Ramos (cell line): Measurements from ENCODE around the gene SYTL3.

ENCODE experiments used
- in situ Hi-C: fragments of 300-500 bp; cut with MboI; formaldehyde crosslinking; loops from one replicate; pipeline ENCODE4 v1.14.3; 2022; ENCODE audit warnings: low sequenced_read_pairs; ENCODE audit not compliant: unreplicated experiment

Gene SYTL3

DNA sequence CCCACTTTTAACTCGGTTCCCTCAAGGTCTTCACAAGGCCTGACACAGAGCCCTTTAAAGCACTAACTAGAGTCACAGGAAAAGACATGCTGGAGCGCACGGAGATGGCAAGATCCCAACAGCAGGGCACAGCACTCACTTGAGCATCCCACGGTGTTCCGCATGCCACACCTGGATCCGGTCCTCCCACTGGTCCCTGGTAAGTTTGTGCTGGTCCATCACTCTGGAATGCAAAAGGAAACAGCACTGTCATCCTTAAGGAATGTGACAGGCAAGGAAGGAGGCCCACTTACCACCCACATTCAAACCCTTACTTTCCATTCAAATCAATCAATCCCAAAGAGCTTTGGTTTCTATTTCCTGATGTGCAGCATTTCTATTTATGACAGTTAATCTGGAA is 134.7 kb downstream of the SYTL3 start:
- in situ Hi-C loops = no loop called here

DNA sequence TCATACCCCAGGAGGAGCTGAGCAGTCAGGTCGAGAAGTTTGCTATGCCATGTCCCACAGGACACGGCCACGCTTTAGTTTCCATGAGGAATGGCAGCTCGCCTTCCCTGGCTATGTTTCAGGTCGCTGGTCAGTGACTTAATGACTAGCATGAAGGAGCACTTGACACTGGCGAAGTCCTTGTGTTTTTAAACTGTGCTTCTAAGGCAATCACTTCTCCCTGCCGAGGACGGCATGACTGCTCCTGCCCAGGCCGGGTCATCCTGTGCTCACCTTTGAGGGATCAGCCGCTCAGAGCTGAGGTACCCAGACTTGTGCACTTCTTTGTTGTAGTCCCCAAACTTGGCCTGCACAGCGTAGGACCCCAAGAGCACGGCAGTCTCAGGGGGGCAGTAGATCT is 135.2 kb downstream of the SYTL3 start:
- in situ Hi-C loops = no loop called here

DNA sequence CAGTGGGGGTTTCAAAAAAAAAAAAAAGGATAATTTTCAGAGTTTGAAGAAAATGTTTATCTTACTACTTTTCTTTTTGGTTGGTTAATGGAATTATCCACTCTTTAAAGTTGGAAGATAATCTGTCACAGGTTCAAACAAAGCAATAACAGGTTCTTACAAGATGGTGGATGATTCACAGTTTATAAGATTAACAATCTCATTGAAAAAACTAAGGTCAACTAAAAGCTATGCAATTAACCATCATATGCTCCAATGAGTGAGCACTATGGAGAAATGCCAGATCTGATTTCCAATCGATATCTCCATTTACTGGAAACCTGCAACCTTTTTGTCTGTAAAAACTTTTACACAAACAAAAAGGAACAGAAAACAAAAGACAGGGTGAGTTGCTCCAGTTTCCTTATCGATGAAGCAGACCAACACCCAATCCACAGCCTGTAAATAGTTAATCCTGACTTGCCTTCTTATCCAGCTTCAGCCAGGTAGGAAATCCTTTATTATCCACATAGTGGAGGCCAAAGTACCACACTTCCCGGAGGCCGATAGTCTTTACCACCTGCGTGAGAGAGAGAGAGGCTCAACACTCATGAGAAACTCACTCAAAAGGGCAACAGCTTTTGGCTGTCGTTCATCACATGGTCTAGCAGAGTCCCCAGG is 136.9 kb downstream of the SYTL3 start:
- in situ Hi-C loops = no loop called here

DNA sequence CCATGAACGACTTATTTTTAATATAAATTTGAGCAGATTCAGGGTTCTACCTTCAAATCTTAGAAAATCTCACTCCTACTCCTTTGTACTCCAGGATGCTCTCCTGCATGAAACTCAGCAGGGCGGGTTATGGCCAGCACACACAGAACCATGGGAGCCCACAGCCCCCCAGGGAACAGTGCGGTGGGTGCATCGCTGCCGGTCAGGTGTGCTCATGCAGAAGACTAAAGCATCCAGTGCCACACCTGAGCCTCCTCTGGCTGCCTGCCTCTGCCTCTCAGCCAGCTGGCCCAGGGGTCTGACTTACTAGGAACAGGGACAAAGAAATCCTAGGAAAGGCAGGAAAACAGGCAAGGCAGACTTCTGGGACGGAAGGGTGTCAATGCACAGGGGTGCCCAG is 137.5 kb downstream of the SYTL3 start:
- in situ Hi-C loops = no loop called here

DNA sequence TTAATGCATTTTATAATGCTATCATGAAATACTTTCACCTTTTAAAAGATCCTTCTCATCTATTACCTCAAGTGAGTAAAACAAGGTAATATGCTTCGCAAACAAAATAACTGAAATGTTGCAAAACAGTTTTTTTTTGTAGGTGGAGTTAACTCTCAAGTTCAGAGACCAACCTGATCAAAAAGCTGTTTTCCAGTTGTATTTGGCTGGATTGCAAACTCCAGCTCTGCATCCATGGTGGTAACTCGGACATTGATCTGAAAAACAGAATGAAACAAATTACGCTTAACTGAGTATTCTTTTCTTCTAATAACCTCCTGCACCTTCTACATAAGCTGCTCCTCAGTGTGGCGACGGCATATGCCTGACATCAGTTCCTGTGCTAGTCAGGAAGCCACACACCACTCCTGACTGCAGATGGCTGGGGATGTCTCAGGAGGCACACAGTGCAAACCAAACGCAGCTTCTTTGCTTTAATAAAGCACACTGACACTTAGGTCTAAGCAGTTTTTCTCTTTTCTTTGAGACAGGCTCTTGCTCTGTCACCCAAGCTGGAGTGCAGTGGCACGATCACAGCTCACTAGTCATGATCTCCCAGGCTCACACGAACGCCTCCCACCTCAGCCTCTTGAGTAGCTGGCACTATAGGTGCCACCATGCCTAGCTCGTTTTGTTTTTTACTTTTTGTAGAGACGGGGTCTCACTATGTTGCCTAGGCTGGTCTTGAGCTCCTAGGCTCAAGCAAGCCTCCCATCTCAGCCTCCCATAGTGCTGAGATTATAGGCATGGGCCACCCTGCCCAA is 139.5 kb downstream of the SYTL3 start:
- in situ Hi-C loops = no loop called here

DNA sequence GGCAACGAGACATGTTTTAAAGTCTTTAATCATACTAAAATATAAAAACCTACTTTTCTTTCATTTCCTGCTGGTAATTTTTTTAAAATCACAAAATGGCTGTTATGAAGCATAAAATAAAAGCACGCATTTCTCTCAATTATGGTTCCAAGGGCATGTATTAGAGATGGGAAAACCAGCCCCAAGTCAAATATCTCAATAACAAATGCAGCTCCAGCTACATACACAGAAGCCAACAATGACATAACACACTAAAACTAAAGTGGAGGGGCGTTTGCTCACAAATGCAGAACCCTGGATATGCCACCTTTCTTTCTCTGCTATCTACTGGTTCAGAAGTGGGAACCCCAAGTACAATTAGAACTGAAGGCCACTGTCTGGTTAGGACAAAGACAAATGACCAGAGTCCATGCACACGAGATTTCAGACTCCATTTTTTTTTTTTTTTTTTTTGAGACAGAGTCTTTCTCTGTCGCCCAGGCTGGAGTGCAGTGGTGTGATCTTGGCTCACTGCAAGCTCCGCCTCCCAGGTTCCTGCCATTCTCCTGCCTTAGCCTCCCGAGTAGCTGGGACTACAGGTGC is 141.5 kb downstream of the SYTL3 start:
- in situ Hi-C loops = loop anchor here (10.0 kb wide), 1 partner anchor 183 kb away; no protein-coding TSS in a partner anchor

DNA sequence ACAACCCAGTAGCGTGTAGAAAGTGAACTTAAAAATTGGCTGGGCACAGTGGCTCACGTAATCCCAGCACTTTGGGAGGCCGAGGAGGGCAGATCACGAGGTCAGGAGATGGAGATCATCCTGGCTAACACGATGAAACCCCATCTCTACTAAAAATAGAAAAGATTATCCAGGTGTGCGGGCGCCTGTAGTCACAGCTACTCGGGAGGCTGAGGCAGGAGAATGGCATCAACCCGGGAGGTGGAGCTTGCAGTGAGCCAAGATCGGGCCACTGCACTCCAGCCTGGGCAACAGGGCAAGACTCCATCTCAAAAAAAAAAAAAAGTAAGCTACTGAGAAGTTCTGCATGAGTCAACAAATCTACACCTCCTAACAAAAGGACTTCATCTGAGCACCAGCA is 142.7 kb downstream of the SYTL3 start:
- in situ Hi-C loops = loop anchor here (10.0 kb wide), 1 partner anchor 182 kb away; no protein-coding TSS in a partner anchor

DNA sequence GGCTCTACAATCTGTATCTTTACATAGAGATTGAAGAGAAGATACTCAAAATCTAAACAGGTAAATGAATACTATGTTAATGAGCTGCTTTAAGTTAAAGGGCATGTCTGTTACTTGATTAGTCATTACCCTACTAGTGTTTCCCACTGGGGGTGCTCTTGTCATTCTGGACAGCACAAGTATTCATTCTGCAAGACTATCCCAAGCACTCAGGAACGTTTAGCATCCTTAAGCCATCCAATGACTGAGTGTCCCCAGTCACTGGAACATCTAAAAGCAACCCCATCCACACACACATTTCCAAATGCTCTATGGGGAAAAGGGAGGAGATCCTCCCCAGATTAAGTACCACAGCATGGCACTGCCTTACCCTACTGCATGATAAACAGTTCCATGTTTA is 143.6 kb downstream of the SYTL3 start:
- in situ Hi-C loops = loop anchor here (10.0 kb wide), 1 partner anchor 181 kb away; no protein-coding TSS in a partner anchor

DNA sequence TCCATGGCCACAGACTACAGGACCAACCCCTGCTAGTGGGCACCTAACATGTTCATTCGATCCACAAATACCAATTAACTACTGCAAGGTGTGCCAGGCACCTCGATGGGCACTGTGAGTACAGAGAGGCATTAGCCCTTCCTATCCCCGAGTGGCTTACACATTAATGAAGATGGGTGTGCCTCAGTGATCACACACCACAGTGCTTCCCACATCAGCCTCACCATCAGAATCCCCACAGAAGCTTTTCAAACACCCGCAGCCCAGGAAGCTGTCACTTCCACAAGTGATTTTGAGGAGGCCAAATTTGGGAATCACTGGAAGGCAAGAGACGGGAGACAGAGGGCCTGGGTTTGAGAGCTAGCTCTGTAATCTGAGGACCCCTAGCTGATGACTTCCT is 145.7 kb downstream of the SYTL3 start:
- in situ Hi-C loops = loop anchor here (10.0 kb wide), 1 partner anchor 179 kb away; no protein-coding TSS in a partner anchor

DNA sequence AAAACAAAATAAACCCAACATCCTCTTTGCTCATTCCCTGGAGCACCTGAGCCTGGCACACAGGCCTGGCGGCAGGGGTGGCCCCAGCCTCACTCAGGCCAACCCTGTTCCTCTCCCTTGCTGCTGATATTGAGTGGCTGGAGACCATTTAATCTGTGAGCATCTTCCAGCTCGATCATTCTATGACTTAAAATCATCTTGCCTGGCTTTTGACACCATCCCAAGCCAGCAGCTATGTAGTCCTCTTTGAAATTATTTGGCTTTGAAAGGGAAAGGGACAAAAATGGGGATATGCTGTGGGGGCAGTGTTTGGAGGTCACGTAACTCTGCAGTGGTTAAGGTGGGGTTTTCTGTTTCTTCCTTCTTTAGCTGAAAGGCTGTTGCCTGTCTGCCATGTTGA is 146.5 kb downstream of the SYTL3 start:
- in situ Hi-C loops = loop anchor here (10.0 kb wide), 1 partner anchor 178 kb away; no protein-coding TSS in a partner anchor

DNA sequence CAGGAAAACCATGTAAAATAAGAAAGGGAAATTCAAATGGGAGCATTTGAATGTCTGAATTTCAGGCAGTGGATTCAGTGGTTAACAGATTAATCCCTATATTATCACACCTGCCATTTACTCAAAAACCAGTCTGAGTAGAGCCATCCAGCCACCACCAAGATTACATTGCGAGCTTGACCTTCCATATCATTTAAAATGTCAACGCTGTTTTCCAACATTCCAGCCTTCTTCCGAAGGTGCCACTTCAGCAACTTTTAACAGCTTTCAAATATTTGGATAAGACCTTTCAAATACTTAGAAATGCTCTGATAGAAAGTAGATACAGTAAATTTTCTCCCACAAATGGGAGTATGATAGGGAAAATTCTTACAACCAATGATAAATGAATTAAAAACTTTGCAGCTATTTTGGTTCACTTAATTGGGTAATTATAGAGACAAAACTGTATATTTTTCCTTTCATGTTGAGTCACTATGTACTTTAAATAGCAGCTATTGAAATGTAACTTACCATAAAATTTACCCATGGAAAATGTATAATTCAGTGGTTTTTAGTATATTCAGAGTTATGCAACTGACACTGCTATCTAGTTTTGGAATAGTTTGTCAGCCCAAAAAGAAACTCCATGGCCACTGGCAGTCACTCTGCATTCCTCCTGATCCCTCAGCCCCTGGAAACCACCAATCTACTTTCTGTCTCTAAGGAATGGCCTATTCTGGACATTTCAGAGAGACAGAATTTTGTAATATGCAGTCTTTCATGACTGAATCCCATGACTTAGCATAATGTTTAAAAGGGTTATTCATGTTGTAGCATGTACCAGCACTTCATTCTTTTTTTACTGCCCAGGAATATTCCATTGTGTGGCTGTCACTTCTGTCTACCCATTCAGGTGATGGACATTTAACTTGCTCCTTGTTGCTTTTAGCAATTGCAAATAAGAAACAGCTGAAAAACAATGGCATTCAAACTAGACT is 147.8 kb downstream of the SYTL3 start:
- in situ Hi-C loops = loop anchor here (10.0 kb wide), 1 partner anchor 177 kb away; no protein-coding TSS in a partner anchor

DNA sequence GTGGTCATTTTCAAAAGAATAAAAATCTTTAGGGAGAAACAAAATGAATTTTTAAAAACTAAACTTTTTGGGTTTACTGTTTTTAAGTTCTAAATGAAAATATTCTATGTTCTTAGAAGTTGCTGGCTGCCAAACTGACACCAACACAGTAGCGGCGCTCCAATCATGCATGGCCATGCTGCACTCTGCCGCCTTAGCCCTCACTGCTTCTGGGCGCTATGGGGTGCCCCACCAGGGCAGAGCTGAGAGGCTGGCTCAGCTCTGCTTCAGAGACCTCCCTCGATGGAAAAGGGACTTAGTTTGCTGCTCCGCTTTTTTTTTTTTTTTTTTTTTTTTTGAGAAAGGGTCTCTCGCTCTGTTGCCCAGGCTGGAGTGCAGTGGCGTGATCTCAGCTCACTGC is 148.5 kb downstream of the SYTL3 start:
- in situ Hi-C loops = loop anchor here (10.0 kb wide), 1 partner anchor 176 kb away; no protein-coding TSS in a partner anchor

DNA sequence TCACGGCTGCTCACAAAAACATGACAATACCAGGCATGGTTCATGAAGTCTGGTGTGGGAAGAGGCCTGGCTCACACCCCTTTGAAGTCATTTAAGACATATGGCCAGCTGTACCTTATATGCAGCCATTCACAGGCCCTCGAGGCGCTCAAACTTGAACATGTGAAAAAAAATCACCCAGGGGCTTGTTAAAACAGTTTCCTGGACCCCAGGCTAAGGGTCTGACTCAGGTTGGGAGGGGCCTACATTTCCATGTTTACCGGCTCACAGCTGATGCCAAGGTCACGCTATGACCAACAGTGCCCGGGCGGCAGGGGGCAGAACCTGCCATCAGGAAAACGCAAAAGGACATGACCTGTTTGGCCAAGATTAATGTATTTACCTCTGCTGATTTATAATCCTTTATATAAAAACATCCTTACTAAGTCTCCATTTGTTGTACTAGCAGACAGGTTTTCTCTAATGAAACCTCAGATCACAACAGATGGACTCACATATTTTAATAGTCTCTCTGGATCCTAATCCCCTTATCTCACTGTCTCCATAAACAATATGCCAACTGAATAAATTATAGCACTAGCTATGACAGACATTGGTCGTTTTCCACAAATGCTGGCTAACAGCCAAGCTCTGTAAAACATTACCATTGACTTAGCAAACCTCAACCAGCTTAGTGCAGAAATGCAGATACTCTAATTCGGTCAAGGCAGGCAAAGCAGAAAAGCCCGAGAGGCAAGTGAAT is 149.4 kb downstream of the SYTL3 start:
- in situ Hi-C loops = loop anchor here (10.0 kb wide), 1 partner anchor 176 kb away; no protein-coding TSS in a partner anchor

DNA sequence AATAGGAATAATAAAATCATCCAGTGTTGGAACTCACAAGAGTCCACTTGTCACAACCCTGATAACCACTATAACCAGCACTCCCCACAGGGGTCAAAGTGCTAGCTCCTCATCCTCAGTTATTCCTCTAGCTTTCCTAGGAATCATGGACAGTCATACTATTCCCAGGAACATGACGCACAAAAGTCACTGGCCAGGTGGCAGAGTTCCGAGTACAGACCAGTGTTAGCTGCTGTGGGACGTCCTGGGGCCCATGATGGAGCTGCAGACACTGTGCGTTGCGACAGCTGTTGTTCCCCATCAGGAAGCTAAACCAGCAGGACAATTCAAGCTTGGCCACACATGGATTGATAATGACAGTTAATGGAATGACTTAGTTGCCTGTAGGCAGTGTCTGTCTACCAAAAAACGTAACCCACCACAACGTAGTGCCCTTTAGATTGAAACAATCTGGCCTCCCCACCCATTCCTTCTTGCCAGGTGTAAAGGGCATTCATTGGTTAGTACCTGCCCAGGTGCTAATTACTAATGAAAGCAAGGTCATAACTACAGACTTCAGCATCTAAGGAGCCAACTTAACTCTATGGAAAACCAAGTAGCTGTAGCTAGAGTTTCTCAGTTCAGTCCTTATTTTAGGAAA is 151.9 kb downstream of the SYTL3 start:
- in situ Hi-C loops = loop anchor here (25.0 kb wide), 1 partner anchor 1214 kb away; no protein-coding TSS in a partner anchor

DNA sequence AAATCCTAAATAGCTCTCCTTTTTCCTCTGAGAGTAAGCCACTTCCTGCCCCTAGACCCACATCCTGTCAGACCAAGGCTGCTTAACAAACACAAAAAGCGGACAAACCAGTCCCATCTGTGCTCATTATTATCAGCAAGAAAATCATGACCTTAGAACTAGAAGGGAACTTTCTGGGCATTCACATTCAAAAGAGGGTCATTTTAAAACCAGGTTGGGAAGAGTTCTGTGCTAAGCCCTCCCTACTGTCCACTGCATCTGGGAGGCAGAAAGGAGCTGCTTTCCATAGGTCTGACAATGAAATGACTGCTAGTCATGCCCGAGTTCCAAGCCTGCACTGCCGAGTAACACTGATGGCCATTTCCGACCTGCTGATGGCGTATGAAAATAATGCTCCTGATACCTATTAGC is 153.9 kb downstream of the SYTL3 start:
- in situ Hi-C loops = loop anchor here (25.0 kb wide), 1 partner anchor 1216 kb away; no protein-coding TSS in a partner anchor

DNA sequence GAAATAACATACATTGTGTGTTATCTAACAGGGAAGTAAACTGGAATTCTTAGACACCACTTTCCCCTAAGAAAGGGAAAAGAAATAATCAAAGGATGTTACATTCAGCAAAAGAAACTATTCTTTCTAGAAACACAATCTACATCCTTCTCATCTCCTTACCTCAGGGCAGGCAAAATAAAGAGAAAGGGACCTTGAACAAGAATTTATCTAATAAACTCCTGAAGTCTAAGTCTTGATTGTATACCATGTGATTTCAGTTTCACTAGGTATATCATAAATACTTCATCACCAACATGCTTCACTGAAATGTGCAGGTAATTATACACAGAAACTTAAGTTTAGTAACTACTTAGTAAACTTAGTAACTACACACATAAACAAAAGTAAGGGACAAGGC is 154.4 kb downstream of the SYTL3 start:
- in situ Hi-C loops = loop anchor here (25.0 kb wide), 1 partner anchor 1217 kb away; no protein-coding TSS in a partner anchor

DNA sequence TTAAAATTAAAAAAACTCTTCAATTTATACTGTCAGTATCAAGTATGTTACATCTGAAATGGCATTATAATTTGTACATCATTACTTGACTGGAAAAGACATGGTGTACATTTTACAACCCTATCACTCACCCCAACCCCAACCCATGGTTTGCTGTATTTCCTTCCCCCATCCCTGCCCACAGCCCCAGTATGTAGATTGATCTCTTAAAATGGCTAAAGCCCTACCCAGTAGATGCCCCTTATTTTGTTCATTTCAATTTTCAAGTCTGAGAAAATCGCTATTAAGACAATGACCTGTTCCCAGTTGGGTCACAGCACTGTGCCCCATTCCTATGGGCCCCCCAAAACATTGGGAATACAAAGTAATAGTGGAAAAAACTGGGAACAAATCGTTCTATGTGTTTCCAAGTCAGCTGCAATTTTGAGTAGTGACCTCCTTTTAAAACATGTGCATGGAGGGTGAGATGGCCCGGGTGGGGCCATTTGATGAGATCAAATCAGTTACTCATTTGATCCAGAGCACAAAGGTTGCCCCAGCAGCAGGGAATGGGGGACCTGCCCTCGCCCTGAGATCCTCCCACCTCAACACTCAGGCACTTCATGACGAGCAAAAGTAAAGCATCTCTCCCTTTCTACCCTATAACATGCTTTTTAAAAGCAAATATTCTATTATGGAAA is 156.0 kb downstream of the SYTL3 start:
- in situ Hi-C loops = loop anchor here (25.0 kb wide), 1 partner anchor 1219 kb away; no protein-coding TSS in a partner anchor
